HEK293 (cell line): Measurements from ENCODE around the gene KHSRP.

ENCODE experiments used
- CTCF ChIA-PET: fragments of 350-600 bp; formaldehyde crosslinking; extraction: SDS; loops from one replicate; lab custom pipeline; 2021; ENCODE audit warnings: antibody characterized with exemption; lab: Yijun Ruan, JAX
- POLR2A ChIA-PET: fragments of 300-600 bp; formaldehyde crosslinking; extraction: SDS; loops from one replicate; lab custom pipeline; 2020; ENCODE audit warnings: antibody characterized with exemption, inconsistent platforms; lab: Yijun Ruan, JAX
- H3K27ac ChIP-seq: fragments of 200-500 bp; sonication (Bioruptor generic); 2 replicates; pipeline ENCODE4 v1.5.1; 2014; ENCODE audit warnings: low read depth, low read length, control low read depth, inconsistent platforms; ENCODE audit errors: extremely low read depth
- H3K36me3 ChIP-seq, 2 experiments: fragments of 200-500 bp in 1 of 2; sonication (Bioruptor generic) in 1 of 2; 1 replicate in 1 of 2; 2 replicates in 1 of 2; pipeline ENCODE4 v1.5.1; 2014 to 2017; ENCODE audit warnings: inconsistent platforms in 2 of 2, low read length in 2 of 2; ENCODE audit not compliant: control insufficient read depth in 2 of 2, insufficient read depth in 1 of 2
- H3K4me1 ChIP-seq: fragments of 200-500 bp; sonication (Bioruptor generic); 2 replicates; pipeline ENCODE4 v1.5.1; 2014; ENCODE audit warnings: mild to moderate bottlenecking, low read length, inconsistent platforms; ENCODE audit not compliant: control insufficient read depth, insufficient read depth
- H3K4me3 ChIP-seq: 2 replicates; pipeline ENCODE4 v1.5.1; 2011; ENCODE audit warnings: low read depth, mild to moderate bottlenecking, control low read depth, low read length, moderate library complexity
- H3K9me3 ChIP-seq: fragments of 200-500 bp; sonication (Bioruptor generic); 2 replicates; pipeline ENCODE4 v1.5.1; 2014; ENCODE audit warnings: low read depth, low read length, inconsistent platforms; ENCODE audit not compliant: control insufficient read depth, insufficient read depth
- EGR2 ChIP-seq: fragments of 450-650 bp; formaldehyde crosslinking; IDR thresholded peaks from 2 replicates; pipeline ENCODE4 v1.5.1; 2016; ENCODE audit warnings: low read depth, missing biosample characterization, missing genetic modification characterization
- HIC1 ChIP-seq: fragments of 450-650 bp; formaldehyde crosslinking; IDR thresholded peaks from 2 replicates; pipeline ENCODE4 v1.5.1; 2016; ENCODE audit warnings: missing biosample characterization, missing genetic modification characterization
- KLF1 ChIP-seq: fragments of 450-650 bp; formaldehyde crosslinking; IDR thresholded peaks from 2 replicates; pipeline ENCODE4 v1.5.1; 2016; ENCODE audit warnings: missing biosample characterization, missing genetic modification characterization
- KLF10 ChIP-seq: fragments of 450-650 bp; IDR thresholded peaks from 2 replicates; pipeline ENCODE4 v1.5.1; 2018; ENCODE audit warnings: missing biosample characterization, mild to moderate bottlenecking, missing genetic modification characterization
- KLF17 ChIP-seq: fragments of 450-650 bp; formaldehyde crosslinking; IDR thresholded peaks from 2 replicates; pipeline ENCODE4 v1.5.1; 2016; ENCODE audit warnings: missing biosample characterization, missing genetic modification characterization
- KLF9 ChIP-seq: fragments of 450-650 bp; formaldehyde crosslinking; IDR thresholded peaks from 2 replicates; pipeline ENCODE4 v1.5.1; 2016; ENCODE audit warnings: missing biosample characterization, missing genetic modification characterization, low read depth
- PRDM1 ChIP-seq: fragments of 450-650 bp; formaldehyde crosslinking; IDR thresholded peaks from 2 replicates; pipeline ENCODE4; 2016; ENCODE audit warnings: missing biosample characterization, missing genetic modification characterization
- RBAK ChIP-seq: fragments of 450-650 bp; formaldehyde crosslinking; IDR thresholded peaks from 2 replicates; pipeline ENCODE4 v1.5.1; 2016; ENCODE audit warnings: missing biosample characterization, missing genetic modification characterization
- SALL2 ChIP-seq: fragments of 450-650 bp; formaldehyde crosslinking; IDR thresholded peaks from 2 replicates; pipeline ENCODE4 v1.5.0; 2017; ENCODE audit warnings: missing biosample characterization, mild to moderate bottlenecking, missing genetic modification characterization, borderline replicate concordance
- SCRT1 ChIP-seq: fragments of 450-650 bp; formaldehyde crosslinking; IDR thresholded peaks from 2 replicates; pipeline ENCODE4 v1.5.1; 2016; ENCODE audit warnings: missing biosample characterization, missing genetic modification characterization, borderline replicate concordance
- SETDB1 ChIP-seq: IDR thresholded peaks from one replicate; pipeline ENCODE4 v1.6.1; 2017; ENCODE audit warnings: mild to moderate bottlenecking, low read length, moderate library complexity, mixed read lengths; ENCODE audit not compliant: insufficient read length
- YY1 ChIP-seq: fragments of 450-650 bp; formaldehyde crosslinking; IDR thresholded peaks from 2 replicates; pipeline ENCODE4 v1.5.1; 2018; ENCODE audit warnings: missing biosample characterization, missing genetic modification characterization
- ZBTB20 ChIP-seq: fragments of 450-650 bp; formaldehyde crosslinking; IDR thresholded peaks from 2 replicates; pipeline ENCODE4 v1.5.1; 2016; ENCODE audit warnings: missing biosample characterization, missing genetic modification characterization
- ZBTB48 ChIP-seq: fragments of 450-650 bp; formaldehyde crosslinking; IDR thresholded peaks from 2 replicates; pipeline ENCODE4 v1.5.1; 2016; ENCODE audit warnings: missing biosample characterization, missing genetic modification characterization
- ZFHX2 ChIP-seq: fragments of 450-650 bp; formaldehyde crosslinking; conservative IDR thresholded peaks from 2 replicates; pipeline ENCODE4 v1.5.1; 2016; ENCODE audit warnings: missing biosample characterization, missing genetic modification characterization
- ZFP37 ChIP-seq: fragments of 450-650 bp; formaldehyde crosslinking; IDR thresholded peaks from 2 replicates; pipeline ENCODE4 v1.5.1; 2016; ENCODE audit warnings: missing biosample characterization, missing genetic modification characterization
- ZNF121 ChIP-seq: fragments of 450-650 bp; formaldehyde crosslinking; IDR thresholded peaks from 2 replicates; pipeline ENCODE4 v1.5.1; 2016; ENCODE audit warnings: missing biosample characterization, missing genetic modification characterization
- ZNF132 ChIP-seq: fragments of 450-650 bp; formaldehyde crosslinking; IDR thresholded peaks from 2 replicates; pipeline ENCODE4 v1.5.1; 2017; ENCODE audit warnings: missing biosample characterization, missing genetic modification characterization, borderline replicate concordance
- ZNF140 ChIP-seq: fragments of 450-650 bp; formaldehyde crosslinking; IDR thresholded peaks from 2 replicates; pipeline ENCODE4 v1.5.1; 2016; ENCODE audit warnings: missing biosample characterization, missing genetic modification characterization
- ZNF174 ChIP-seq: fragments of 450-650 bp; formaldehyde crosslinking; IDR thresholded peaks from 2 replicates; pipeline ENCODE4 v1.5.0; 2017; ENCODE audit warnings: missing biosample characterization, mild to moderate bottlenecking, missing genetic modification characterization
- ZNF221 ChIP-seq: fragments of 450-650 bp; formaldehyde crosslinking; IDR thresholded peaks from 2 replicates; pipeline ENCODE4 v1.5.1; 2017; ENCODE audit warnings: missing biosample characterization, missing genetic modification characterization, borderline replicate concordance
- ZNF416 ChIP-seq: fragments of 450-650 bp; formaldehyde crosslinking; IDR thresholded peaks from 2 replicates; pipeline ENCODE4 v1.5.1; 2016; ENCODE audit warnings: missing biosample characterization, missing genetic modification characterization
- ZNF423 ChIP-seq: fragments of 450-650 bp; formaldehyde crosslinking; IDR thresholded peaks from 2 replicates; pipeline ENCODE4 v1.5.1; 2016; ENCODE audit warnings: missing biosample characterization, missing genetic modification characterization
- ZNF433 ChIP-seq: fragments of 450-650 bp; formaldehyde crosslinking; IDR thresholded peaks from 2 replicates; pipeline ENCODE4 v1.5.1; 2016; ENCODE audit warnings: missing biosample characterization, missing genetic modification characterization, low read depth
- ZNF596 ChIP-seq: fragments of 450-650 bp; IDR thresholded peaks from 2 replicates; pipeline ENCODE4 v1.5.0; 2018; ENCODE audit warnings: missing biosample characterization, mild to moderate bottlenecking, missing genetic modification characterization, moderate library complexity
- ZNF600 ChIP-seq: fragments of 450-650 bp; formaldehyde crosslinking; IDR thresholded peaks from 2 replicates; pipeline ENCODE4 v1.5.1; 2016; ENCODE audit warnings: missing biosample characterization, missing genetic modification characterization
- ZNF621 ChIP-seq: fragments of 450-650 bp; formaldehyde crosslinking; IDR thresholded peaks from 2 replicates; pipeline ENCODE4 v1.5.1; 2017; ENCODE audit warnings: missing biosample characterization, missing genetic modification characterization
- ZNF654 ChIP-seq: fragments of 450-650 bp; formaldehyde crosslinking; IDR thresholded peaks from 2 replicates; pipeline ENCODE4 v1.5.1; 2016; ENCODE audit warnings: low read depth, missing biosample characterization, missing genetic modification characterization
- TF ChIP-seq, protein P1 (sequence below): fragments of 450-650 bp; formaldehyde crosslinking; IDR thresholded peaks from 2 replicates; pipeline ENCODE4 v1.5.1; 2017; ENCODE audit warnings: missing biosample characterization, missing genetic modification characterization
- TF ChIP-seq, protein P2 (sequence below): fragments of 450-650 bp; formaldehyde crosslinking; IDR thresholded peaks from 2 replicates; pipeline ENCODE4 v1.5.1; 2016; ENCODE audit warnings: missing biosample characterization, missing genetic modification characterization
- TF ChIP-seq, protein P3 (sequence below): fragments of 450-650 bp; formaldehyde crosslinking; IDR thresholded peaks from 2 replicates; pipeline ENCODE4 v1.5.1; 2016; ENCODE audit warnings: missing biosample characterization, missing genetic modification characterization

KHSRP gene

GRCh38 chr19:6458695-6459261 is 34.2 kb upstream of the KHSRP start:
- H3K9me3 ChIP-seq = no peaks in the 10 kb centered on the region
- H3K27ac ChIP-seq = no peak overlapping the region; the same call in 1 of the 2 replicates
- ChIA-PET CTCF (interaction anchor here (0.6 to 0.7 kb wide), 3 partner anchors 86 to 1781 kb away, joined by 3 read pairs; no protein-coding TSS in a partner anchor), POLR2A (interaction anchor here (0.6 to 1.3 kb wide), 5 partner anchors 27 to 86 kb away, joined by 3 to 7 read pairs (median 4); partner anchors contain the start of genes ALKBH7 and KHSRP)
- H3K36me3 ChIP-seq = peaks cover 0 to 36% of the 10 kb centered on the region in 2 experiments; a peak in 1 of 3 replicates
- H3K4me3 ChIP-seq = peak overlapping the region; percentile 62
- H3K4me1 ChIP-seq = no peaks in the 10 kb centered on the region
- TF ChIP-seq KLF10 (tag by site-specific recombination) (peak; percentile 74), SCRT1 (tag by site-specific recombination) (0 out of 2 replicates have a peak, but pooled peaks have one; percentile 16), ZBTB48 (tag by site-specific recombination) (peak; percentile 87), ZNF132 (tag by site-specific recombination) (no peak), ZNF121 (peak; percentile 100), ZFHX2 (tag by site-specific recombination) (peak; percentile 66), ZNF433 (tag by site-specific recombination) (no peak), YY1 (no peak), SETDB1 (no peak), PRDM1 (tag by site-specific recombination) (no peak), ZNF423 (tag by site-specific recombination) (no peak), ZNF621 (no peak), RBAK (no peak), ZNF416 (tag by site-specific recombination) (no peak), ZNF596 (tag by site-specific recombination) (no peak), ZFP37 (tag by site-specific recombination) (0 out of 2 replicates have a peak, but pooled peaks have one; percentile 12), ZNF140 (tag by site-specific recombination) (no peak), ZBTB20 (peak; percentile 32), ZNF174 (tag by site-specific recombination) (no peak), KLF9 (tag by site-specific recombination) (peak; percentile 84), KLF1 (peak; percentile 74), KLF17 (tag by site-specific recombination) (peak; percentile 56), HIC1 (tag by site-specific recombination) (peak; percentile 72; the same call in 1 of the 2 replicates), ZNF654 (tag by site-specific recombination) (no peak), ZNF600 (tag by site-specific recombination) (peak; percentile 42; the same call in 1 of the 2 replicates), ZNF221 (tag by site-specific recombination) (no peak), EGR2 (tag by site-specific recombination) (peak; percentile 61), SALL2 (tag by site-specific recombination) (no peak)
- TF ChIP-seq, protein P1, sequence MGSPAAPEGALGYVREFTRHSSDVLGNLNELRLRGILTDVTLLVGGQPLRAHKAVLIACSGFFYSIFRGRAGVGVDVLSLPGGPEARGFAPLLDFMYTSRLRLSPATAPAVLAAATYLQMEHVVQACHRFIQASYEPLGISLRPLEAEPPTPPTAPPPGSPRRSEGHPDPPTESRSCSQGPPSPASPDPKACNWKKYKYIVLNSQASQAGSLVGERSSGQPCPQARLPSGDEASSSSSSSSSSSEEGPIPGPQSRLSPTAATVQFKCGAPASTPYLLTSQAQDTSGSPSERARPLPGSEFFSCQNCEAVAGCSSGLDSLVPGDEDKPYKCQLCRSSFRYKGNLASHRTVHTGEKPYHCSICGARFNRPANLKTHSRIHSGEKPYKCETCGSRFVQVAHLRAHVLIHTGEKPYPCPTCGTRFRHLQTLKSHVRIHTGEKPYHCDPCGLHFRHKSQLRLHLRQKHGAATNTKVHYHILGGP (tag by site-specific recombination) = no peak
- TF ChIP-seq, protein P2, sequence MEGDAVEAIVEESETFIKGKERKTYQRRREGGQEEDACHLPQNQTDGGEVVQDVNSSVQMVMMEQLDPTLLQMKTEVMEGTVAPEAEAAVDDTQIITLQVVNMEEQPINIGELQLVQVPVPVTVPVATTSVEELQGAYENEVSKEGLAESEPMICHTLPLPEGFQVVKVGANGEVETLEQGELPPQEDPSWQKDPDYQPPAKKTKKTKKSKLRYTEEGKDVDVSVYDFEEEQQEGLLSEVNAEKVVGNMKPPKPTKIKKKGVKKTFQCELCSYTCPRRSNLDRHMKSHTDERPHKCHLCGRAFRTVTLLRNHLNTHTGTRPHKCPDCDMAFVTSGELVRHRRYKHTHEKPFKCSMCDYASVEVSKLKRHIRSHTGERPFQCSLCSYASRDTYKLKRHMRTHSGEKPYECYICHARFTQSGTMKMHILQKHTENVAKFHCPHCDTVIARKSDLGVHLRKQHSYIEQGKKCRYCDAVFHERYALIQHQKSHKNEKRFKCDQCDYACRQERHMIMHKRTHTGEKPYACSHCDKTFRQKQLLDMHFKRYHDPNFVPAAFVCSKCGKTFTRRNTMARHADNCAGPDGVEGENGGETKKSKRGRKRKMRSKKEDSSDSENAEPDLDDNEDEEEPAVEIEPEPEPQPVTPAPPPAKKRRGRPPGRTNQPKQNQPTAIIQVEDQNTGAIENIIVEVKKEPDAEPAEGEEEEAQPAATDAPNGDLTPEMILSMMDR (tag by site-specific recombination) = peak; percentile 39; the same call in 1 of the 2 replicates
- TF ChIP-seq, protein P3, sequence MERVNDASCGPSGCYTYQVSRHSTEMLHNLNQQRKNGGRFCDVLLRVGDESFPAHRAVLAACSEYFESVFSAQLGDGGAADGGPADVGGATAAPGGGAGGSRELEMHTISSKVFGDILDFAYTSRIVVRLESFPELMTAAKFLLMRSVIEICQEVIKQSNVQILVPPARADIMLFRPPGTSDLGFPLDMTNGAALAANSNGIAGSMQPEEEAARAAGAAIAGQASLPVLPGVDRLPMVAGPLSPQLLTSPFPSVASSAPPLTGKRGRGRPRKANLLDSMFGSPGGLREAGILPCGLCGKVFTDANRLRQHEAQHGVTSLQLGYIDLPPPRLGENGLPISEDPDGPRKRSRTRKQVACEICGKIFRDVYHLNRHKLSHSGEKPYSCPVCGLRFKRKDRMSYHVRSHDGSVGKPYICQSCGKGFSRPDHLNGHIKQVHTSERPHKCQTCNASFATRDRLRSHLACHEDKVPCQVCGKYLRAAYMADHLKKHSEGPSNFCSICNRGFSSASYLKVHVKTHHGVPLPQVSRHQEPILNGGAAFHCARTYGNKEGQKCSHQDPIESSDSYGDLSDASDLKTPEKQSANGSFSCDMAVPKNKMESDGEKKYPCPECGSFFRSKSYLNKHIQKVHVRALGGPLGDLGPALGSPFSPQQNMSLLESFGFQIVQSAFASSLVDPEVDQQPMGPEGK = peak; percentile 18; the same call in 1 of the 2 replicates
